GM12878 (cell line): ENCODE data around the gene SOX5.

Source experiments
- NFXL1 ChIP-seq: fragments of 450-650 bp; IDR thresholded peaks from 2 replicates; pipeline ENCODE4 v1.6.1; 2017; ENCODE audit warnings: antibody characterized with exemption, mild to moderate bottlenecking, borderline replicate concordance
- POLR2AphosphoS5 ChIP-seq: IDR thresholded peaks from 2 replicates; pipeline ENCODE4 v1.6.1; 2011; ENCODE audit warnings: mild to moderate bottlenecking, low read length, inconsistent platforms
- TAF1 ChIP-seq: IDR thresholded peaks from 2 replicates; pipeline ENCODE4 v1.6.1; 2011; ENCODE audit warnings: mild to moderate bottlenecking, low read depth, low read length, borderline replicate concordance
- ZZZ3 ChIP-seq: IDR thresholded peaks from 2 replicates; pipeline ENCODE4 v1.6.1; 2011; ENCODE audit warnings: low read depth; ENCODE audit not compliant: control insufficient read depth, insufficient read length
- TF ChIP-seq, protein P1 (sequence below), 3 experiments: IDR thresholded peaks in 2 of 3; conservative IDR thresholded peaks in 1 of 3; 2 replicates each; pipeline ENCODE4 v1.5.1; 2011; ENCODE audit warnings: low read depth in 3 of 3, low read length in 3 of 3, mild to moderate bottlenecking in 3 of 3, control low read depth in 2 of 3, moderate library complexity in 2 of 3, inconsistent platforms in 1 of 3, mixed read lengths in 1 of 3; ENCODE audit not compliant: control insufficient read depth in 2 of 3, insufficient read depth in 1 of 3; ENCODE audit errors: extremely low read depth in 1 of 3

DNA sequence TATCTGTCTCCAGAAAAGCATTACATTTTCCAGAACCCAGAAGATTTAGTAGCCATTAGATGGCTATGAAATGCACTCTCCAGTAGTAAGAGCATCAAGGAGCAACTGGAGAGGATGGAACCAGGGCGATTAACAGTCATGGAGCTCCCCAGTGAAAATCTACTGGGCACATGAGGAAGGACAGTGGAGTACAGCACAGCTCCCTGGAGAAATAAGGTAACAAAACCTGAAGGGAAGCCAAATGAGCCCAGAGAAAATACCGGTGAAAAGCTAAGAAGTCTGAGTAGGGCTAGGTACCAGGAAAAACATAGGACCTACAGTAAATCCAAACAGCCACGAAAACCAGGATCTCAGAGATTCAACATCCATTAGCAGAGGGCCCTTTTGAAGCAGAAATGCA, 21.6 kb downstream of the SOX5 start:
- TF ChIP-seq, protein P1, sequence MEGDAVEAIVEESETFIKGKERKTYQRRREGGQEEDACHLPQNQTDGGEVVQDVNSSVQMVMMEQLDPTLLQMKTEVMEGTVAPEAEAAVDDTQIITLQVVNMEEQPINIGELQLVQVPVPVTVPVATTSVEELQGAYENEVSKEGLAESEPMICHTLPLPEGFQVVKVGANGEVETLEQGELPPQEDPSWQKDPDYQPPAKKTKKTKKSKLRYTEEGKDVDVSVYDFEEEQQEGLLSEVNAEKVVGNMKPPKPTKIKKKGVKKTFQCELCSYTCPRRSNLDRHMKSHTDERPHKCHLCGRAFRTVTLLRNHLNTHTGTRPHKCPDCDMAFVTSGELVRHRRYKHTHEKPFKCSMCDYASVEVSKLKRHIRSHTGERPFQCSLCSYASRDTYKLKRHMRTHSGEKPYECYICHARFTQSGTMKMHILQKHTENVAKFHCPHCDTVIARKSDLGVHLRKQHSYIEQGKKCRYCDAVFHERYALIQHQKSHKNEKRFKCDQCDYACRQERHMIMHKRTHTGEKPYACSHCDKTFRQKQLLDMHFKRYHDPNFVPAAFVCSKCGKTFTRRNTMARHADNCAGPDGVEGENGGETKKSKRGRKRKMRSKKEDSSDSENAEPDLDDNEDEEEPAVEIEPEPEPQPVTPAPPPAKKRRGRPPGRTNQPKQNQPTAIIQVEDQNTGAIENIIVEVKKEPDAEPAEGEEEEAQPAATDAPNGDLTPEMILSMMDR (IDR thresholded peaks at IDR 0.05 in 2 of 3, conservative IDR thresholded peaks at IDR 0.05 in 1 of 3; ENCODE audit: control insufficient read depth in 2 of 3, extremely low read depth in 1 of 3, insufficient read depth in 1 of 3, low read depth in 3 of 3, low read length in 3 of 3), result no peak
- TF ChIP-seq POLR2AphosphoS5 (no peak), NFXL1 (no peak), TAF1 (no peak), ZZZ3 (no peak)
